Measurements from ENCODE around the gene KIAA1614.

KIAA1614 gene

DNA sequence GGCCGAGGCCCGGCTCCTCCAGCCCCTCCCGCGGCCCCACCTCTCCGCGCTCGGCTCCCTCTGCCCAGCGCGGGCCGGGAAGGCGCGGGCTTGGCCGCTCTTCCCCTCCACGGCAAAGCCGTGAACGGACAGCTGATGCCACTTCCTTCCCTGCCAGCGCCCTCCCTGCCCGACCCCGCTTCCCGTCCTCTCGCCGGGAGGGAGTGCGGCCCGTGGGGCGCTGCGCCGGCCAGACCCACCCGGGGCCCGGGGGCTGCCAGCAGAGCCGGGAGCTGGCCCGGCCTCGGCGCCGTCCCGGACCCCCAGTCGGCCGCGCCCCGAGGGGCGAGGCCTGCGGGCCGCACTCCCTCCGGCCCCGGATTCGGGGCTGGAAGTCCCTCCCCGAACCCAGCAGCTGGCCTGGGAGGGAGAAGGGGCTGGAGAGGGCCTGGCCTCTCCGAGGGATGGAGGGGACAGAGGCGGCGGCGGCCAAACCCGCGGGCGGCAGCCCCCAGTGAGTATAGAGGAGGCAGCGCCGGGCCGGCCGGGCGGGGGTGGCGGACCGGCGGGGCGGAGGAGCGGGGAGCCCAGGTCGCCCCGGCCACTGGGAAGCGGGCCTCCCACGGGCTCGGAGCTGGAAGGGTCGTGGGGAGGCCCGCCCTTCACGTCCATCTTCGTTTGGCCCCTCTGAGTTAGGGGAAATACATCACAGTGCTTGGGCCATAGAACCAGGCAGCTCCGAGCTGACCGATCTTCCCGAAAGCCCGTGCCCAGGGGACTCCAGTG is at the start of gene KIAA1614:
KIAA1614 (plus strand) TSS at position 97 of the 765 bp plus-strand sequence; CDS start at position 444, 347 bp downstream.
- Mint-ChIP-seq H3K27me3 (peaks cover 40% of the 10 kb centered on the region), H3K36me3 (ENCODE audit: low read depth) (no peaks in the 10 kb centered on the region), H3K4me1 (peaks cover 7% of the 10 kb centered on the region), H3K9me3 (no peaks in the 10 kb centered on the region), H3K4me3 (peak within 1 kb of the TSS; percentile 54), H3K27ac (no peak within 1 kb of the TSS)
- ATAC-seq (peak; percentile 33), DNase-seq (no peak)

GRCh38 chr1:180863158-180863775 is 49.4 kb upstream of the KIAA1614 start:
- ATAC-seq (no peak), DNase-seq (peak; percentile 12)
- Mint-ChIP-seq H3K27ac (no peak overlapping the region), H3K36me3 (ENCODE audit: low read depth) (peaks cover 7% of the 10 kb centered on the region), H3K27me3 (no peaks in the 10 kb centered on the region), H3K4me1 (no peaks in the 10 kb centered on the region), H3K9me3 (no peaks in the 10 kb centered on the region), H3K4me3 (no peak overlapping the region)

DNA sequence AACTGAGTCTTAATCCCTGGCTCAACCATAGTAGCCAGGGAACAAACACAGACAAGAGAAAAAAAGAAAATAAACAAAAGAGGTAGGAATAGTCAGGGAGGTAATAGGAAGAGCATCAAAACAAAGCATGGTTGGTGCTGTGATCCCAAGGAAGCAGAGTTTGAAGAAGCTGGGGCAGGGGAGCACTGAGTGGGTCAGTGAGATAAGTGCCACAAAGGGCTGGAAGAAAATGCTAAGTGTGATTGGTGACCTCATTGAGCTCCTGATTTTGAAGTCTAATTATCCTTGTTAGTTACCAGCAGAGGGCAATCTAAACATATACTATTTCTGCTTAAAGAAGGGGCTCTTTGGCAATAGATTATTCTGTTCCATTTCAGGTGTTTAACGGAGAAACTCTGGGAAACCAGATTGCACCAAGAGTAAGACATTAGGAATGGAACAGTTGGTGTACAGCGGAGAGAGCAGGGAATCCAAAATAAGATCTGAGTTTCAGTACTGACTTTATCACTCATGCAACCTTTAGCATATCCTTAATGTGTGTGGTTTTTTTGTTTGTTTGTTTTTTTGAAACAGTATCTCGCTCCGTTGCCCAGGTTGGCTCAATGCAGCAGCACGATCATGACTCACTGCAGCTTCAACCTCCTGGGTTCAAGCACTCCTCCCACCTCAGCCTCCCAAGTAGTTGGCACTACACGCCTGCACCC is 30.7 kb upstream of the KIAA1614 start:
- Mint-ChIP-seq H3K9me3 (no peaks in the 10 kb centered on the region), H3K27me3 (no peaks in the 10 kb centered on the region), H3K4me1 (no peaks in the 10 kb centered on the region), H3K27ac (no peak overlapping the region), H3K4me3 (no peak overlapping the region), H3K36me3 (ENCODE audit: low read depth) (peaks cover 4% of the 10 kb centered on the region)
- no peak for ATAC-seq
- no peak for DNase-seq

DNA sequence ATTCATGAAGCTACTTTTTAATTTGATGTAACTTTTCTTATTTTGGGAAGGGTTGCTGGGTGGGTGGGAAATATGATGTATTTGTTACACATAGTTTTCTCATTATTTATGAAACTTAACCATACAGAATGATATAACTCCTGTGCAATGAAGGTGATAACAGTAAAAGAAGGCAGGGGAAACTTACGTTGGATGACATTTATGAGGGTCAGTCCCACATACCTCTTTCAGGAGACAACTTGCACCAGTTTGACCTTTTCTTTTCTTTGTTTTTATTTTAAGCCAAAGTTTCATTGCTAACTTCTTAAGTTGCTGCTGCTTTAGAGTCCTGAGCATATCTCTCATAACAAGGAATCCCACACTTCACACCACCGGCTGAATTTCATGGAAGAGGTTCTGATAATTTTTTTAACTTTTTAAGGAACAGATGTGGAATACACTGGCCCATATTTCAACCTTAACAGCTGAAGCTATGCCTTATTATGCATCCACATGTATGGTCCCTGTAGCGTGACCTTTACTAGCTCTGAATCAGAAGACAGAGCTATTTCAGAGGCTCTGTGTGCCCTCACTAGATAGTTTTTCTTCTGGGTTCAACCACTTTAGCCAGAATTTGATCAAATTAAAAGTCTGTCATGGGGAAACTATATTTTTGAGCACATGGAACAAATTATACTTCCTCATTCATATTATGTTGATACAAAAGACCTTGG is 28.0 kb upstream of the KIAA1614 start:
- Mint-ChIP-seq H3K9me3 (no peaks in the 10 kb centered on the region), H3K4me3 (no peak overlapping the region), H3K27me3 (no peaks in the 10 kb centered on the region), H3K36me3 (ENCODE audit: low read depth) (peaks cover 7% of the 10 kb centered on the region), H3K27ac (peak overlapping the region; percentile 55), H3K4me1 (peaks cover 3% of the 10 kb centered on the region)
- no peak for DNase-seq
- peak; percentile 78 for ATAC-seq

DNA sequence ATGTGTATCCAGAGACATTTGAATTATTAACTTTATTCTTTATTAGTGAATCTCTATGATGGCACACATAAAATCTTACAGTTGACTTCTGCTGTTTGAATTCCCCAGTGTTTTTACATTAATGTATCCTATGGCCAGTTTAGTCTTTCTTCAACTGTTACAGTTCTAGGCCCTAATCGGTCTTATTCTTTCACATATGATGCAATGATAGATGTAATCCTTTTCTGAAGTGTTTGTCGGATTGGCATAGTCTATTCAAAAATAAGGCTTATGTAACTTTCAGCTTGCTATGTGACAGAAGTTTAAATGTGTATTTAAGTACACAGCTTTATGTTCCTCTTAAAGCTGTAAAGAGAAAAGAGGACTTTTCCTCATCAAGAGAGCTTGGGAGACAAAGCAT is 26.4 kb upstream of the KIAA1614 start:
- Mint-ChIP-seq H3K4me3 (no peak overlapping the region), H3K4me1 (peaks cover 3% of the 10 kb centered on the region), H3K27ac (no peak overlapping the region), H3K36me3 (ENCODE audit: low read depth) (peaks cover 7% of the 10 kb centered on the region), H3K27me3 (no peaks in the 10 kb centered on the region), H3K9me3 (no peaks in the 10 kb centered on the region)
- no peak for DNase-seq
- ATAC-seq = no peak

- H3K4me1 Mint-ChIP-seq = peaks cover 3% of the 10 kb centered on the region
- H3K27me3 Mint-ChIP-seq = no peaks in the 10 kb centered on the region
- H3K4me3 Mint-ChIP-seq = no peak overlapping the region
- H3K9me3 Mint-ChIP-seq = no peaks in the 10 kb centered on the region
- H3K36me3 Mint-ChIP-seq (ENCODE audit: low read depth) = peaks cover 7% of the 10 kb centered on the region
- H3K27ac Mint-ChIP-seq = no peak overlapping the region
- ATAC-seq (no peak), DNase-seq (no peak)
Observed at GRCh38 chr1:180887841-180888240, 24.9 kb upstream of the KIAA1614 start.

DNA sequence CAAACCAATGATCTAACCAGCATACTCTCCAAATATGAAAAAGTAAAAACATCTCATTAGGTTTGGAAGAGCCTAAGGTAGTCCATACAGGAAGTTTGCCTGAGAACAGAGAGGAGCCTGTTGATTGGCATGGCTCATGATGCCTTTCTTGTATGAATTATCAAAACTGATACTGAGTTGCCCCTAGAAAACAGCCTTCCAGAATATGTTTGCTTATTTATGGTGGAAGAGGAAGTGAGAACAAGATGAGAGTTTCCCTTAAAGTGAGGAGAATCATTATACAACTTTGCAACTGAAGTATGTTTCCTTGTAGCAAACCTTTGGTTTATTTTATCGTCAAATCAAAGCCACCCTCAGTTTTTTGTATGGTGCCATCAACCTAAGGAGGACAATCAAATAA is 23.8 kb upstream of the KIAA1614 start:
- H3K4me1 Mint-ChIP-seq = peaks cover 3% of the 10 kb centered on the region
- no peaks in the 10 kb centered on the region for H3K9me3 Mint-ChIP-seq
- ATAC-seq (no peak), DNase-seq (no peak)
- peaks cover 4% of the 10 kb centered on the region for H3K36me3 Mint-ChIP-seq (ENCODE audit: low read depth)
- H3K4me3 Mint-ChIP-seq = no peak overlapping the region
- H3K27me3 Mint-ChIP-seq = no peaks in the 10 kb centered on the region
- no peak overlapping the region for H3K27ac Mint-ChIP-seq

- H3K27ac Mint-ChIP-seq = no peak overlapping the region
- H3K9me3 Mint-ChIP-seq = no peaks in the 10 kb centered on the region
- no peak for ATAC-seq
- peaks cover 3% of the 10 kb centered on the region for H3K4me1 Mint-ChIP-seq
- DNase-seq = no peak
- H3K27me3 Mint-ChIP-seq = no peaks in the 10 kb centered on the region
- H3K36me3 Mint-ChIP-seq (ENCODE audit: low read depth) = peaks cover 3% of the 10 kb centered on the region
- no peak overlapping the region for H3K4me3 Mint-ChIP-seq
Observed at GRCh38 chr1:180889325-180889724, 23.4 kb upstream of the KIAA1614 start.

DNA sequence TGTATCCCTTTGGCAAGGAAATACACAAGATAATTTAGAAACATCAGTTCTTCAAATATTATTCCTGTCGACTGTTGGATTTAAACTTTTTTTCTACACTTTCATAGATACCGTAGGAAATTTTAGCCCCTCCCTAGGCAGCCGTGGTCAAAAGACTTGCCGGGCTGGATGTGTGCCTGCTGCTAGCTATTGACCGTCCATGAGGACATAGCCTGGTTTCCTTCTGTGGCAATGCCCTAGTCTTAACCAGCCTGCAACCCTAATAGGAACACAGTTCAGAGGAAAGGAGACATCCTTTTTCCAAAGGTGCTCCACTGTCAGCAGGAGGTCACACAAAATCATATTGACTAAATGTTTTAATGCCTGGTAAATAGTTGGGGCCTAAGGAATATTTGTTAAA is 20.4 kb upstream of the KIAA1614 start:
- Mint-ChIP-seq H3K4me1 (peaks cover 3% of the 10 kb centered on the region), H3K36me3 (ENCODE audit: low read depth) (peaks cover 3% of the 10 kb centered on the region), H3K4me3 (no peak overlapping the region), H3K9me3 (peaks cover 3% of the 10 kb centered on the region), H3K27ac (no peak overlapping the region), H3K27me3 (no peaks in the 10 kb centered on the region)
- ATAC-seq = no peak
- no peak for DNase-seq

DNA sequence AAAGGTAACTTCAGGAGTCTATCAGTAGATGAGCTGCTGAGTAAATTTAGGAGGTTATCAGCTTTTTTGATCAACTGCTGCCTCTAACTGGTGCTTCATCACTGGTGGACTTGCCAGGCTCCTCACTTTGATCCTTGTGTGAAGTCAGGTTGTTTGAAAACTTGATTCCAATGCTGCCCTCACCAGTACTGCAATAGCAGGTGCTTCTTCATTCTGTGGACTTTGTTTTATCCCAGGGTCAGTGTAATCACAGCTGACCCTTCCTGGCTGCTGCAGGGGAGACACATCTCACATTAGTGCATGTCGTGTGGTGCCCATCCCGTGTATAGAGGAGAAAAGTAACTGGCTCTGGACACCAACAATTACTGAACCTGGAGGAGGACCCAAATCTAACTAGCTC is 20.0 kb upstream of the KIAA1614 start:
- DNase-seq (no peak), ATAC-seq (no peak)
- H3K9me3 Mint-ChIP-seq = peaks cover 3% of the 10 kb centered on the region
- no peak overlapping the region for H3K27ac Mint-ChIP-seq
- peaks cover 3% of the 10 kb centered on the region for H3K4me1 Mint-ChIP-seq
- H3K36me3 Mint-ChIP-seq (ENCODE audit: low read depth) = peaks cover 2% of the 10 kb centered on the region
- H3K4me3 Mint-ChIP-seq = no peak overlapping the region
- H3K27me3 Mint-ChIP-seq = no peaks in the 10 kb centered on the region

DNA sequence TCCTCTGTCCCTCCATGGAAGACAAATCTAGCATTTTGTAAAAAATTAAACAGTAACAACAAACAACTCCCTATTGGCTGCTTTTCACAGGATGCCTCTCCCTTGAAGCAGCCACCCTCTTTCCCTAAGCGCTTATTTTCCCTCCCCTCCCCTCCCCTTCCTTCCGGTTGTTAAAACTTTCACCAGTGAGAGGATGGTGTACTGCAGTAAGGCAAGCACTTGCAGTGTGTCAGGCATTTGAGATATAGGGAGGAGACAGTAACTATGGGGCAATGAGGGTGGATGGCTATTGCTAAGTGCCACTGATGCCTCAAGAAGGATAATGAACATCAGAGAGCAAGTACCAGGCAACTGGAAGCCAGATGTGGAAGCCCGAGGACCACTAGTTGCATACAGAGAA is 19.1 kb upstream of the KIAA1614 start:
- Mint-ChIP-seq H3K9me3 (peaks cover 3% of the 10 kb centered on the region), H3K36me3 (ENCODE audit: low read depth) (no peaks in the 10 kb centered on the region), H3K4me3 (no peak overlapping the region), H3K4me1 (peaks cover 2% of the 10 kb centered on the region), H3K27me3 (no peaks in the 10 kb centered on the region), H3K27ac (no peak overlapping the region)
- DNase-seq (no peak), ATAC-seq (no peak)

- Mint-ChIP-seq H3K27me3 (no peaks in the 10 kb centered on the region), H3K27ac (no peak overlapping the region), H3K36me3 (ENCODE audit: low read depth) (no peaks in the 10 kb centered on the region), H3K4me1 (no peaks in the 10 kb centered on the region), H3K4me3 (no peak overlapping the region), H3K9me3 (peaks cover 3% of the 10 kb centered on the region)
- no peak for DNase-seq
- no peak for ATAC-seq
Observed at GRCh38 chr1:180896161-180896560, 16.5 kb upstream of the KIAA1614 start.

- no peaks in the 10 kb centered on the region for H3K27me3 Mint-ChIP-seq
- no peaks in the 10 kb centered on the region for H3K36me3 Mint-ChIP-seq (ENCODE audit: low read depth)
Observed at GRCh38 chr1:180898441-180899219, 14.1 kb upstream of the KIAA1614 start.

GRCh38 chr1:180899262-180899661 is 13.4 kb upstream of the KIAA1614 start:
- H3K9me3 Mint-ChIP-seq = peaks cover 3% of the 10 kb centered on the region
- no peaks in the 10 kb centered on the region for H3K36me3 Mint-ChIP-seq (ENCODE audit: low read depth)
- no peak overlapping the region for H3K27ac Mint-ChIP-seq

More at GRCh38 chr1:180898441-180899219, 14.1 kb upstream of the KIAA1614 start:
- DNase-seq = no peak
- no peak for ATAC-seq
- no peak overlapping the region for H3K4me3 Mint-ChIP-seq
- no peaks in the 10 kb centered on the region for H3K4me1 Mint-ChIP-seq
- no peak overlapping the region for H3K27ac Mint-ChIP-seq
- H3K9me3 Mint-ChIP-seq = peaks cover 3% of the 10 kb centered on the region

More at GRCh38 chr1:180899262-180899661, 13.4 kb upstream of the KIAA1614 start:
- ATAC-seq (no peak), DNase-seq (no peak)
- Mint-ChIP-seq H3K4me3 (no peak overlapping the region), H3K4me1 (no peaks in the 10 kb centered on the region), H3K27me3 (no peaks in the 10 kb centered on the region)
